ENCODE data around the gene ANKLE1. TPM values are rescaled to one million over a fixed set of nuclear protein-coding genes. Genes with fewer than 3 reads are reported as not detected.

ANKLE1 gene
- total and polyA plus RNA-seq, 10 of the 15 experiments (the other 5 are each of a cell fraction or from before 2014, with no cell fraction given): 2.2 to 17.9 (median 10.9) TPM

DNA sequence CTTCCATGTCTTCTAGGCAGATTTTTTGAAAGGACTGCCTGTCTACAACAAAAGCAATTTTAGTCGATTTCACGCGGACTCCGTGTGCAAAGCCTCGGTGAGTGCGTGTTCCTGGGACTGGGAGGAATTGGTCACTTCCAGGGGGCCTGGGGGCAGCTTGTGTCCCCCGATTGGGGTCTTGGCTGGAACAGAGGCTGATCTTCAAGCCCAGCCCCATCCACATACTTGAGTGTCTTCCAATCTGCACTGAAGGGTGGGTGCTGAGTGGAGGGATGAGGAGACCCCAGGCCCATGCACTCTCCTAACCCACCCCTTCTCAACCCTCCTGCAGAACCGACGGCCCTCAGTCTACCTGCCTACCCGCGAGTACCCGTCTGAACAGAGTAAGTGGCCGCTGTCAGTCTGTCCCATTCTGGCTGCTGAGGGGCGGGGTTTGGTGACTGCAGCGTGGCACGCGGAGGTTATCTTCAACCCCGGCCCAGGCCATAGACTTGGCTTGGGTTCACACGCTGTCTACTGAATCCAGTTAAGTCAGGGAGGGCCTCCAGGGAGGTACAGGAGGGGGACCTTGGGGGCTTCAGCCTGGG lies 32.4 kb downstream of the ANKLE1 start (continued):
- TF ChIP-seq CTCF (IDR thresholded peaks at IDR 0.05 in 2 of 3, conservative IDR thresholded peaks at IDR 0.05 in 1 of 3; ENCODE audit: control insufficient read depth in 2 of 3, extremely low read depth in 1 of 3, insufficient read depth in 1 of 3, low read depth in 3 of 3, low read length in 3 of 3): no peak

- H3K4me1 ChIP-seq (ENCODE audit: control insufficient read depth, insufficient read depth, low read length): no peaks in the 10 kb centered on the region
- intact Hi-C loops (cut with micrococcal nuclease; ENCODE audit: unreplicated experiment): no loop called here
- no peaks in the 10 kb centered on the region for H3K27me3 ChIP-seq (replicated peaks in 1 of 2; ENCODE audit: control insufficient read depth in 2 of 2, insufficient read depth in 2 of 2, low read length in 1 of 2)
- no TSS peak for BruUV-seq (replicated peaks)
- no peak overlapping the region for H3K4me2 ChIP-seq (ENCODE audit: control insufficient read depth, insufficient read depth)
- ChIA-PET SMC1A (ENCODE audit: uncharacterized antibody, unreplicated experiment) (no interaction called here), POLR2A (no interaction called here), RAD21 (ENCODE audit: unreplicated experiment) (no interaction called here), CTCF (no interaction called here)
- ATAC-seq (no peak), FAIRE-seq (no peak), DNase-seq (ENCODE audit: low read depth, low spot score) (no peak)
- no peaks in the 10 kb centered on the region for H4K20me1 ChIP-seq (ENCODE audit: control insufficient read depth, insufficient read depth)
- in situ Hi-C loops (cut with MboI): no loop called here
- WGBS (ENCODE audit: insufficient coverage, insufficient replicate concordance, low lambda C conversion rate, missing lambda C conversion rate): 65% methylated on average over 6 of the region's 6 CpGs
- no peaks in the 10 kb centered on the region for H3K9me3 ChIP-seq (replicated peaks; ENCODE audit: control insufficient read depth, insufficient read depth, low read length)
- no peaks in the 10 kb centered on the region for H3K79me2 ChIP-seq (ENCODE audit: control insufficient read depth, insufficient read depth, low read length)
- peaks cover 13 to 20% of the 10 kb centered on the region in 2 experiments; a peak in 3 of 4 replicates for H3K36me3 ChIP-seq (ENCODE audit: control insufficient read depth in 2 of 2, insufficient read depth in 2 of 2, low read length in 1 of 2)
- no peak overlapping the region for H3K4me3 ChIP-seq
- TF ChIP-seq NBN (IDR thresholded peaks at IDR 0.05) (no peak), KDM1A (IDR thresholded peaks at IDR 0.05; ENCODE audit: borderline replicate concordance) (no peak), SIN3A (IDR thresholded peaks at IDR 0.05; ENCODE audit: low read depth, low read length) (no peak), TAF1 (IDR thresholded peaks at IDR 0.05; ENCODE audit: borderline replicate concordance, low read depth, low read length) (no peak), MXI1 (IDR thresholded peaks at IDR 0.05; ENCODE audit: low read depth, low read length) (no peak), SRF (IDR thresholded peaks at IDR 0.05; ENCODE audit: low read depth in 2 of 2, low read length in 2 of 2) (no peak), ASH2L (IDR thresholded peaks at IDR 0.05; ENCODE audit: borderline replicate concordance, low read depth) (no peak), NR2C2 (IDR thresholded peaks at IDR 0.05; ENCODE audit: borderline replicate concordance, control insufficient read depth, insufficient read length, low read depth) (no peak), SREBF1 (IDR thresholded peaks at IDR 0.05; ENCODE audit: low read length) (no peak), SIX5 (IDR thresholded peaks at IDR 0.05; ENCODE audit: low read depth, low read length, severe bottlenecking) (no peak), NFXL1 (IDR thresholded peaks at IDR 0.05; ENCODE audit: borderline replicate concordance) (no peak), JUND (IDR thresholded peaks at IDR 0.05; ENCODE audit: low read depth, low read length) (no peak)
- TF ChIP-seq, protein P1, sequence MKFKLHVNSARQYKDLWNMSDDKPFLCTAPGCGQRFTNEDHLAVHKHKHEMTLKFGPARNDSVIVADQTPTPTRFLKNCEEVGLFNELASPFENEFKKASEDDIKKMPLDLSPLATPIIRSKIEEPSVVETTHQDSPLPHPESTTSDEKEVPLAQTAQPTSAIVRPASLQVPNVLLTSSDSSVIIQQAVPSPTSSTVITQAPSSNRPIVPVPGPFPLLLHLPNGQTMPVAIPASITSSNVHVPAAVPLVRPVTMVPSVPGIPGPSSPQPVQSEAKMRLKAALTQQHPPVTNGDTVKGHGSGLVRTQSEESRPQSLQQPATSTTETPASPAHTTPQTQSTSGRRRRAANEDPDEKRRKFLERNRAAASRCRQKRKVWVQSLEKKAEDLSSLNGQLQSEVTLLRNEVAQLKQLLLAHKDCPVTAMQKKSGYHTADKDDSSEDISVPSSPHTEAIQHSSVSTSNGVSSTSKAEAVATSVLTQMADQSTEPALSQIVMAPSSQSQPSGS (IDR thresholded peaks at IDR 0.05; ENCODE audit: low read length): no peak
- no peak overlapping the region for H3K9ac ChIP-seq (ENCODE audit: control insufficient read depth, insufficient read depth, low read length)
- no peak overlapping the region for H2AFZ ChIP-seq (ENCODE audit: control insufficient read depth, low read depth, low read length)
- H3K27ac ChIP-seq (ENCODE audit: control insufficient read depth, insufficient read depth): no peak overlapping the region
These were observed 37.3 kb downstream of the ANKLE1 start for GRCh38 chr19:17318966-17319365.

Measured in GM12878 (cell line).